Stimulated activated CD4-positive, alpha-beta T cell treated with anti-CD3 and anti-CD28 coated beads, Interleukin-1b, Interleukin-23, amount 100 ng/mL, for 1 hour (primary cell): ENCODE data around the gene ZNF689.
A peak's percentile ranks its signal among the peaks of the same experiment; 100 is the strongest.

Experiments used
- DNase-seq, 2 donors: peaks; one replicate each; pipeline ENCODE4 v3.0.0-alpha.2; 2020; ENCODE audit warnings: low read depth in 2 of 2

Gene ZNF689

GRCh38 chr16:30562021-30562420 lies 48.2 kb downstream of the ZNF689 start:
- no peak for DNase-seq

GRCh38 chr16:30561089-30561816 lies 48.9 kb downstream of the ZNF689 start:
- no peak for DNase-seq

- DNase-seq = no peak
Measured at GRCh38 chr16:30559690-30560089, 50.5 kb downstream of the ZNF689 start.

GRCh38 chr16:30558789-30559377 lies 51.3 kb downstream of the ZNF689 start:
- no peak for DNase-seq

- DNase-seq = peak; percentile 89 to 95
Measured at GRCh38 chr16:30557957-30558788, 52.0 kb downstream of the ZNF689 start, which contains the start of gene ZNF764. ZNF764 (minus strand) TSS chr16:30558374; CDS start chr16:30558182, 192 bp downstream.

GRCh38 chr16:30557707-30557956 lies 52.6 kb downstream of the ZNF689 start:
- no peak for DNase-seq

- DNase-seq = no peak
Measured at GRCh38 chr16:30556125-30556473, 54.1 kb downstream of the ZNF689 start.

GRCh38 chr16:30555315-30556124 lies 54.7 kb downstream of the ZNF689 start:
- DNase-seq = no peak

- no peak for DNase-seq
Measured at GRCh38 chr16:30554557-30555314, 55.5 kb downstream of the ZNF689 start.

- DNase-seq = no peak
Measured at GRCh38 chr16:30553393-30553899, 56.7 kb downstream of the ZNF689 start.

- DNase-seq = no peak
Measured at GRCh38 chr16:30552956-30553355, 57.2 kb downstream of the ZNF689 start.
